Stimulated activated CD4-positive, alpha-beta T cell treated with anti-CD3 and anti-CD28 coated beads, Interleukin-15, amount 100 ng/mL, for 24 hours (primary cell): ENCODE measurements around the gene TSHZ2.
A peak's percentile ranks its signal among the peaks of the same experiment; 100 is the strongest.

Experiments
- DNase-seq: peaks from one replicate; pipeline ENCODE4 v3.0.0-alpha.2; 2020

TSHZ2 gene

GRCh38 chr20:53175135-53175780 is 203.1 kb downstream of the TSHZ2 start:
- DNase-seq: no peak

- no peak for DNase-seq
Observed at GRCh38 chr20:53176134-53176533, 204.0 kb downstream of the TSHZ2 start.

GRCh38 chr20:53177687-53178086 is 205.5 kb downstream of the TSHZ2 start:
- DNase-seq: no peak

- no peak for DNase-seq
Observed at GRCh38 chr20:53179749-53180148, 207.6 kb downstream of the TSHZ2 start.

GRCh38 chr20:53180928-53181362 is 208.8 kb downstream of the TSHZ2 start:
- DNase-seq: no peak

GRCh38 chr20:53181866-53182376 is 209.8 kb downstream of the TSHZ2 start:
- DNase-seq: no peak

- no peak for DNase-seq
Observed at GRCh38 chr20:53183181-53183580, 211.0 kb downstream of the TSHZ2 start.

- DNase-seq: no peak
Observed at GRCh38 chr20:53186635-53187034, 214.5 kb downstream of the TSHZ2 start.

- DNase-seq: no peak
Observed at GRCh38 chr20:53187392-53188068, 215.4 kb downstream of the TSHZ2 start.

GRCh38 chr20:53190225-53190624 is 218.1 kb downstream of the TSHZ2 start:
- DNase-seq: no peak

GRCh38 chr20:53191957-53192356 is 219.8 kb downstream of the TSHZ2 start:
- no peak for DNase-seq

GRCh38 chr20:53194306-53195290 is 222.4 kb downstream of the TSHZ2 start:
- no peak for DNase-seq

GRCh38 chr20:53195876-53196610 is 223.9 kb downstream of the TSHZ2 start:
- DNase-seq: no peak

- DNase-seq: no peak
Observed at GRCh38 chr20:53201588-53201987, 229.4 kb downstream of the TSHZ2 start.

- DNase-seq: no peak
Observed at GRCh38 chr20:53202777-53203176, 230.6 kb downstream of the TSHZ2 start.

GRCh38 chr20:53205046-53205445 is 232.9 kb downstream of the TSHZ2 start:
- no peak for DNase-seq

GRCh38 chr20:53208110-53208832 is 236.1 kb downstream of the TSHZ2 start:
- DNase-seq: peak; percentile 22

GRCh38 chr20:53210041-53210440 is 237.9 kb downstream of the TSHZ2 start:
- no peak for DNase-seq

- no peak for DNase-seq
Observed at GRCh38 chr20:53210931-53211330, 238.8 kb downstream of the TSHZ2 start.

- no peak for DNase-seq
Observed at GRCh38 chr20:53212018-53212417, 239.9 kb downstream of the TSHZ2 start.

GRCh38 chr20:53214392-53214791 is 242.2 kb downstream of the TSHZ2 start:
- no peak for DNase-seq

- DNase-seq: peak; percentile 18
Observed at GRCh38 chr20:53215166-53215565, 243.0 kb downstream of the TSHZ2 start.
